Heart left ventricle (tissue), 16 donors: ENCODE measurements around the gene ATG14. TPM values are rescaled to one million over a fixed set of nuclear protein-coding genes. Genes with fewer than 3 reads are reported as not detected.

Source experiments
- ATAC-seq, 4 donors: fragments of 200-7000 bp; cut with Tn5 transposase; one replicate each; pipeline ENCODE4 v1.9.1; 2020 to 2022; ENCODE audit warnings: moderate library complexity in 4 of 4, mild to moderate bottlenecking in 3 of 4, moderate number of reproducible peaks in 1 of 4
- DNase-seq, 5 donors: peaks; one replicate each; pipeline ENCODE4 v3.0.0-alpha.2; 2020
- H3K27ac ChIP-seq, 12 donors: fragments of 200-600 bp; sonication (generic) in 4 of 12; one replicate each; pipeline versions ENCODE4 v1.5.0 to v1.8.0; 2016 to 2022; ENCODE audit warnings: mild to moderate bottlenecking in 2 of 12
- H3K27me3 ChIP-seq, 9 donors: fragments of 200-600 bp; sonication (generic) in 2 of 9; one replicate each; pipeline versions ENCODE4 v1.5.1 to v1.8.0; 2016 to 2022; ENCODE audit warnings: mild to moderate bottlenecking in 3 of 9
- H3K36me3 ChIP-seq, 9 donors: fragments of 200-600 bp; sonication (generic) in 2 of 9; one replicate each; pipeline versions ENCODE4 v1.5.0 to v1.8.0; 2018 to 2022; ENCODE audit warnings: mild to moderate bottlenecking in 2 of 9
- H3K4me1 ChIP-seq, 12 donors: fragments of 200-600 bp; sonication (generic) in 4 of 12; one replicate each; pipeline versions ENCODE4 v1.5.0 to v1.8.0; 2016 to 2022; ENCODE audit warnings: mild to moderate bottlenecking in 3 of 12
- H3K4me3 ChIP-seq, 12 donors: fragments of 200-600 bp; sonication (generic) in 4 of 12; one replicate each; pipeline versions ENCODE4 v1.5.0 to v1.8.0; 2017 to 2022; ENCODE audit warnings: mild to moderate bottlenecking in 9 of 12, moderate library complexity in 4 of 12
- H3K9me3 ChIP-seq, 12 donors: fragments of 200-600 bp; sonication (generic) in 4 of 12; one replicate each; pipeline versions ENCODE4 v1.5.0 to v1.8.0; 2016 to 2022; ENCODE audit warnings: mild to moderate bottlenecking in 1 of 12
- CTCF ChIP-seq, 12 donors: fragments of 200-600 bp; sonication (generic) in 4 of 12; IDR thresholded peaks; one replicate each; pipeline versions ENCODE4 v1.5.0 to v1.8.0; 2018 to 2022; ENCODE audit warnings: antibody characterized with exemption in 12 of 12, mild to moderate bottlenecking in 5 of 12
- POLR2A ChIP-seq, 2 donors: fragments of 450-650 bp; IDR thresholded peaks; one replicate each; pipeline ENCODE4 v1.6.1; 2017; ENCODE audit warnings: antibody characterized with exemption in 2 of 2, mild to moderate bottlenecking in 2 of 2, moderate library complexity in 2 of 2
- WGBS, 4 donors: extraction: QIAGEN DNeasy Blood & Tissue Kit in 2 of 4; methylation state at CpG; one replicate each; pipeline versions ENCODE4 v1.1.5 to v1.1.7; 2013 to 2018; 5-methylcytosine and 5-hydroxymethylcytosine counted together
- intact Hi-C, 10 donors: fragments of 100-400 bp; cut with DNase I; formaldehyde crosslinking; loops; one replicate each; pipeline versions ENCODE4 v1.11.1 to v1.14.2; 2022
- polyA plus RNA-seq, 2 donors: library from polyadenylated mRNA; stranded (reverse); fragments of 200-250 nt; gene quantifications; one replicate each; pipeline ENCODE4 v1.2.3, GENCODE V29; 2013
- total RNA-seq, 9 donors: library from RNA; depleted of rRNA in 2 of 9; stranded (reverse); fragments of >200 nt in 2 of 9; fragmentation: NEBNext Ultra II Directional in 3 of 9; extraction: Animal tissue kit (Norgen Biotek cat#: 25700) in 3 of 9; gene quantifications; one replicate each; pipeline versions ENCODE4 v1.1.0 to v1.2.4, GENCODE V29; 2016 to 2023
- donor health status: ischemic (EF 13 %, LVEDD 7.1; RV severe dilation, severe dysfunction).
- donor health status: healthy with polysubstance abuse.
- donor health status: DM: no; HTN: yes; CAD: no.
- donor health status: DM: no; HTN: no; CAD: no.
- donor health status: ischemic (EF 25% LVEDD 6.9; RV normal size, moderate dysfunction).
- donor health status: ischemic (EF 25% LVEDD 5.7; RV mildly dilated, moderate dysfunction).
- donor health status: healthy.
- donor health status: DM: yes; HTN: yes; CAD: no.
- donor health status: ischemic (EF 35%, LVEDD 5.7; RV mildly dilated, moderate dysfunction).
- donor health status: nonischemic (EF 11% LVEDD 7.7; RV severe dilation, severe dysfunction).
- donor health status: DM: yes; HTN: yes; CAD: no.
- donor health status: PGD.
- donor health status: ischemic (EF 29% LVEDD 5.4; RV normal size, mild dysfunction).
- donor health status: nonischemic (EF 23%, LVEDD 6.1; RV moderate dilation, normal function).

The ATG14 gene
- total and polyA plus RNA-seq, 11 donors, result 5.9 to 16.2 (median 12.5) TPM

- 70 to 76% (median 73%) methylated on average over 4 of the region's 4 CpGs for WGBS, 4 donors
- ATAC-seq, result peak in 1 of 4 donors; percentile 22
- peak overlapping the region in 3 of 12 donors; percentile 12 to 32 (median 12) for H3K27ac ChIP-seq
Measured at GRCh38 chr14:55316564-55316963, 95.1 kb downstream of the ATG14 start.

More at GRCh38 chr14:55316564-55316963, 95.1 kb downstream of the ATG14 start:
- intact Hi-C loops, result no loop called here
- peaks cover 0 to 14% (median 4%) of the 10 kb centered on the region in 9 donors for H3K36me3 ChIP-seq
- no peak for DNase-seq
- no peak overlapping the region for H3K4me3 ChIP-seq
- TF ChIP-seq POLR2A (IDR thresholded peaks at IDR 0.05), result no peak
- no peak for TF ChIP-seq CTCF (IDR thresholded peaks at IDR 0.05)
- no peaks in the 10 kb centered on the region for H3K27me3 ChIP-seq
- H3K9me3 ChIP-seq, result peaks cover 0 to 22% (median 8%) of the 10 kb centered on the region in 12 donors
- H3K4me1 ChIP-seq, result peaks cover 0 to 21% (median 0%) of the 10 kb centered on the region in 12 donors

Other genes starting within 250 kb of the ATG14 start
- 10 to 100 TPM in 1 of 9 donors, under 1 TPM in 6, not detected in 2; 0.12 to 11.1 (median 0.65) TPM for gene DLGAP5, start 220.2 kb downstream of the ATG14 start, total RNA-seq
- gene DLGAP5, start 220.2 kb downstream of the ATG14 start, polyA plus RNA-seq, result under 1 TPM in 1 of 2 donors, not detected in 1; 0.12 TPM
- 10 to 100 TPM; 17.1 to 33.4 (median 21.1) TPM for gene FBXO34, start 140.4 kb downstream of the ATG14 start, total RNA-seq
- gene FBXO34, start 140.4 kb downstream of the ATG14 start, polyA plus RNA-seq, result 10 to 100 TPM in 1 of 2 donors, 1 to 10 TPM in 1; 8.0 to 23.6 TPM
- not detected for gene TBPL2, start 28.8 kb upstream of the ATG14 start, total RNA-seq
- not detected for gene TBPL2, start 28.8 kb upstream of the ATG14 start, polyA plus RNA-seq
- gene KTN1, start 168.4 kb upstream of the ATG14 start, total RNA-seq, result 100 to 1,000 TPM; 174 to 340 (median 252) TPM
- gene KTN1, start 168.4 kb upstream of the ATG14 start, polyA plus RNA-seq, result 100 to 1,000 TPM; 150 to 249 TPM